NCI-H748 treated with DMSO at 0.1 percent for 48 hours (cell line): ENCODE data around the gene IL16.

Experiments used
- DNase-seq: peaks from one replicate; lab custom pipeline; 2025; lab: John Stamatoyannopoulos, UW

IL16 gene

GRCh38 chr15:81256916-81257315 lies 60.2 kb downstream of the IL16 start:
- DNase-seq = no peak

GRCh38 chr15:81257435-81257834 lies 60.8 kb downstream of the IL16 start:
- DNase-seq = no peak

GRCh38 chr15:81258455-81258854 lies 61.8 kb downstream of the IL16 start:
- no peak for DNase-seq

- no peak for DNase-seq
These were observed 63.1 kb downstream of the IL16 start for GRCh38 chr15:81259760-81260298.

GRCh38 chr15:81261172-81261811 lies 64.6 kb downstream of the IL16 start:
- DNase-seq = no peak

GRCh38 chr15:81263477-81263876 lies 66.8 kb downstream of the IL16 start:
- no peak for DNase-seq

- no peak for DNase-seq
These were observed 67.6 kb downstream of the IL16 start for GRCh38 chr15:81264072-81264857.

- DNase-seq = no peak
These were observed 68.7 kb downstream of the IL16 start for GRCh38 chr15:81265256-81265943.

- DNase-seq = peak; percentile 67
These were observed 69.5 kb downstream of the IL16 start for GRCh38 chr15:81265944-81266775.

- no peak for DNase-seq
These were observed 71.7 kb downstream of the IL16 start for GRCh38 chr15:81268340-81268739.

- no peak for DNase-seq
These were observed 72.4 kb downstream of the IL16 start for GRCh38 chr15:81268881-81269601.

GRCh38 chr15:81270188-81270587 lies 73.5 kb downstream of the IL16 start:
- DNase-seq = no peak

- no peak for DNase-seq
These were observed 74.3 kb downstream of the IL16 start for GRCh38 chr15:81270781-81271491.

- DNase-seq = no peak
These were observed 75.3 kb downstream of the IL16 start for GRCh38 chr15:81271761-81272644.

- no peak for DNase-seq
These were observed 76.5 kb downstream of the IL16 start for GRCh38 chr15:81273200-81273599.

GRCh38 chr15:81273855-81274254 lies 77.2 kb downstream of the IL16 start:
- DNase-seq = no peak

GRCh38 chr15:81274255-81274654 lies 77.6 kb downstream of the IL16 start:
- no peak for DNase-seq

- peak; percentile 16 for DNase-seq
These were observed 78.4 kb downstream of the IL16 start for GRCh38 chr15:81274931-81275707.
